Cardiac fibroblast (primary cell): Measurements from ENCODE around the gene PRKG1.
A peak's percentile ranks its signal among the peaks of the same experiment; 100 is the strongest.

Source experiments
- DNase-seq, 2 donors: peaks; one replicate each; pipeline versions ENCODE4 v3.0.0 to v3.0.0-alpha.2; 2010; ENCODE audit warnings: low read depth in 2 of 2
- H3K4me3 ChIP-seq, 2 donors: replicated peaks in 1 of 2; 1 replicate in 1 of 2; 2 replicates in 1 of 2; pipeline ENCODE4 v1.5.1; 2011; ENCODE audit warnings: low read depth in 2 of 2, low read length in 2 of 2, mild to moderate bottlenecking in 2 of 2, moderate library complexity in 1 of 2
- TF ChIP-seq, protein P1 (sequence below): IDR thresholded peaks from one replicate; pipeline ENCODE4 v1.5.1; 2011; ENCODE audit warnings: low read depth, mild to moderate bottlenecking, low read length, inconsistent platforms

Gene PRKG1

DNA sequence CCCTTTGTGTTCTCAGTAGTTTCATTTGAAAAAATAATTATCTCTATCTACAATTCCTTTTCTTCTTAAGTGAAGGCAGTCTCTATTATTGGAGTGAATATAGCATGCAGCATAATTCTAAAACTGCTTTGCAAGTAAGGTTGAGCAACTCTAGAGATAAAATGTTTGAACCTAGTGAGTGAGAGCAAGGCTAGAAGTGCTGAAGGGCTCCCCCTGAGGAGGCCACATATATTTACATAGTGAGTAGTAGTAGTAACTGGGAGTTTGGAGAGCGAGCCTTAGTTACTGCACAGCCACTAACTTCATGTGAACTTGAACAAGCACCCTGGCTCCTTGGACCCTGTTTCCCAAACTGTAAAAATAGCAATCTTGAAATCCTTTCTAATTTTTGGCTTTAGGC lies 1098.3 kb downstream of the PRKG1 start:
- peak; percentile 15 to 41 for DNase-seq
- H3K4me3 ChIP-seq, result no peak overlapping the region
- TF ChIP-seq, protein P1, sequence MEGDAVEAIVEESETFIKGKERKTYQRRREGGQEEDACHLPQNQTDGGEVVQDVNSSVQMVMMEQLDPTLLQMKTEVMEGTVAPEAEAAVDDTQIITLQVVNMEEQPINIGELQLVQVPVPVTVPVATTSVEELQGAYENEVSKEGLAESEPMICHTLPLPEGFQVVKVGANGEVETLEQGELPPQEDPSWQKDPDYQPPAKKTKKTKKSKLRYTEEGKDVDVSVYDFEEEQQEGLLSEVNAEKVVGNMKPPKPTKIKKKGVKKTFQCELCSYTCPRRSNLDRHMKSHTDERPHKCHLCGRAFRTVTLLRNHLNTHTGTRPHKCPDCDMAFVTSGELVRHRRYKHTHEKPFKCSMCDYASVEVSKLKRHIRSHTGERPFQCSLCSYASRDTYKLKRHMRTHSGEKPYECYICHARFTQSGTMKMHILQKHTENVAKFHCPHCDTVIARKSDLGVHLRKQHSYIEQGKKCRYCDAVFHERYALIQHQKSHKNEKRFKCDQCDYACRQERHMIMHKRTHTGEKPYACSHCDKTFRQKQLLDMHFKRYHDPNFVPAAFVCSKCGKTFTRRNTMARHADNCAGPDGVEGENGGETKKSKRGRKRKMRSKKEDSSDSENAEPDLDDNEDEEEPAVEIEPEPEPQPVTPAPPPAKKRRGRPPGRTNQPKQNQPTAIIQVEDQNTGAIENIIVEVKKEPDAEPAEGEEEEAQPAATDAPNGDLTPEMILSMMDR, result peak; percentile 19

DNA sequence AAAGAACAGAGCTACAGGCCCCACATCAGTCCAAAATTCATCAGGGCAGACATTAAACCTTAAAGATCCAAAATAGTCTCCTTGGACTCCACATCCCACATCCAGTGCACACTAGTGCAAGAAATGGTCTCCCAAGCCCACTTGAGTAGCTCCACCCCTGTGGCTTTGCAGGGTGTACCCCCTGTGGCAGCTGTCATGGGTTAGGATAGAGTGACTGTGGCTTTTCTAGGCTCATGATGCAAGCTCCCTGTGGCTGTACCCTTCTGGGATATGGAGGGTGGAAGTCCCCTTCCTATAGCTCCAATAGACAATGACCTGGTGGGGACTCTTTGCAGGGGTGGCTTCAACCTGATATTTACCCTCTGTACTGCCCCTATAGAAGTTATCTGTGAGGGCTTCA lies 1111.0 kb downstream of the PRKG1 start:
- H3K4me3 ChIP-seq, result no peak overlapping the region
- no peak for DNase-seq
- TF ChIP-seq, protein P1, result no peak

DNA sequence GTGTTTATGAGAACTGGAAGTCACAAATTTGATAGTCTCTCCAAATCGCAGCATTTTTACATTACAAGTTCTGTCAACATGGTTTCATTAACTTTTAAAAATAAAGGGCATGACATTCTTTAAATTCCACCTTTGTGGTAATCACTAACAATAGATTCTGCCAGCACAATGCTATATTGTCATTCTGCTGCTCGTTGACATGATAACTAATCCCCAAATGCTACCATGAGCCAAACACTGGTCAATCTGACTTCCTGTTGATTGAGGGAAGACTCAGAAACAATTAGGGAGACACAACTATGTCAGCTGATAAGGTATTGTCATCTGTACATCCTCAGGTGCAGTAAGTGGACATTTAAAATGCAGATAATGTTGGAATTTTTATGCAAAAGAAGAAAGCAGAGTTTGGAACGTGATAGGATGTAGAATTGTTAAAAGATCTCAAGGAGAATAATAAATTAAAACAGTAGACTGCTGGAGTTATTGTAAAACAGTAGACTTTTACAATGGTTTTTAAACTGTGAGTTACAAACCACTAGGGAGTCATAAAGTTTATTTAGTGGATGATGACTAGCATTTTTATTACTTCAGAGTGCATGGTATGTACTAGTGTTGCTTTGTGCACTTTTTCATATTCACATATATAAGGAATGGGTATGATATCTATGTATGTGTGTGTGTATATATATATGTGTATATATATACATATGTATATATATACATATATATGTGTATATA lies 1113.4 kb downstream of the PRKG1 start:
- peak in 1 of 2 donors; percentile 25 for DNase-seq
- H3K4me3 ChIP-seq, result no peak overlapping the region
- TF ChIP-seq, protein P1, result no peak

DNA sequence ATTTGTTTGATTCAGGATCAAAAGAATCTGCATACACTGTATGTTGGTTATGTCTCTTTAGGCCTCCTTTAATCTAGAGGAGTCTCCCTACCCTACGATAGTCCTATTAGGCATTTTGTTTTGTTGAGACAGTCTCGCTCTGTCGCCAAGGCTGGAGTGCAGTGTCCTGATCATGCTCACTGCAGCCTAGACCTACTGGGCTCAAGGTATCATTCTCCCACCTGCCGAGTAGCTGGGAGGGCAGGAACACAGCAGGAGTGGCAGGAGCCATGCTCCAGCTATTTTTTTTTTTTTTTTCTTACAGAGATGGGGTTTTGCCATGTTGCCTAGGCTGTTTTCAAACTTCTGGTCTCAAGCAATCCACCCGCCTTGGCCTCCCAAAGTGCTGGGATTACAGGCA lies 1116.8 kb downstream of the PRKG1 start:
- TF ChIP-seq, protein P1, result no peak
- no peak for DNase-seq
- H3K4me3 ChIP-seq, result no peak overlapping the region

DNA sequence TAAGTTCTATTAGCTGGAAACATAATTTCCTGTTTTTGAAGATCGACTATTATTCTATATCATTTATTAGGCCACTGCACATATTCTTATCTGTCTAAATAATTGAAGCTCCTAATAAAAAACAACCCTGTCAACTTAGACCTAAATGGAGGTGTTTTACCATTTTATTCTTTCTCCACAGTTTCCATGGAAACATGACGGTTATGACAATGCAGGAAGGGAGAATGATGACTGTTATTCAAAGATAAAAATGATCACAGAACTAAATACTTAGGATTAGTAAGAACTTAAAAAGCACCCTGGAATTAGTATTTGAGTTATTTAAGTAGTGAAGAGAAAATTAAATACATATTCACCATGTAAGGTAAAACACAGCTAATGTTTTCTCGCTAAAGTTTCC lies 1119.9 kb downstream of the PRKG1 start:
- TF ChIP-seq, protein P1, result no peak
- no peak for DNase-seq
- H3K4me3 ChIP-seq, result no peak overlapping the region

DNA sequence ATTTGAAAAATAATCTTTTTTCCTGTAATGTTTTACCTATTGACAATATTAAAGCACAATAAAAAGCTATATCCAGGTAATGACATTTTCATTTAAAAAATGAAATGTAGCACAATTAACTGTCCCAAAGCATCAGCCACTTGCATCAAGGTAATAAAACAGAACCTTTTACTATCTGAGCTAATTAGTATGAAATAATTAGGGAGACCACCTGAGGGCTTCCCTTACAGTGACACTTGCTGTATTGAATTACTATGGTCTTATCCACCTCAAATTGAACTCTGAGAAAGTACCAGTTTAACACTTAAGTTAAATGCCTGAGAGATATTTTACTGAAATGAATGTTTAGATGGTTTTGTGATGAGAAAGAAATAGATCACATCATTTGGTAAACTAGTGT lies 1120.4 kb downstream of the PRKG1 start:
- H3K4me3 ChIP-seq, result no peak overlapping the region
- no peak for DNase-seq
- TF ChIP-seq, protein P1, result no peak

DNA sequence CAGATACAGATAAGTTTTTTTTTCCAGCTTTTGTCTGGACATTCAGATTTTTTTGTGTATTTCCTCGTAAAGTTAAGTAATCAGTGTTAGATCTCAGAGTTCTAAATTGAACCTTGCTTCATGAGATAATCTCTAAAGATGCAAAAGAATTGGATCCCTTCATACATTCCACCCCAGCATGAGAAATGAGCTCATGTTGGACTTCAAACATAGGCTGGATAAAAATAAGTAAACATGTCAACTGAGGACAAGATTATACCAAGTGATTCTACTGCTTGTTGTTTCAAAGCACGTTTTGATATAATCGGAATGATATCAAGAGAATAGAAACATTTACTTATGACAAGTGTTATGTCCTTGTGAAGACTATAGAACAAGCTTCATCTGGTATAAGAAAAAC lies 1122.8 kb downstream of the PRKG1 start:
- TF ChIP-seq, protein P1, result no peak
- no peak for DNase-seq
- no peak overlapping the region for H3K4me3 ChIP-seq
